ENCODE measurements around the gene WNT5A. TPM values are rescaled to one million over a fixed set of nuclear protein-coding genes. Genes with fewer than 3 reads are reported as not detected.

The WNT5A gene
- total RNA-seq, 1 donor from 2014 or later = 0.07 TPM

GRCh38 chr3:55446850-55447249 is 40.3 kb downstream of the WNT5A start:
- DNase-seq (ENCODE audit: low read depth, low spot score) = no peak

GRCh38 chr3:55445551-55445950 is 41.6 kb downstream of the WNT5A start:
- DNase-seq (ENCODE audit: low read depth, low spot score) = no peak

GRCh38 chr3:55443346-55443745 is 43.8 kb downstream of the WNT5A start:
- DNase-seq (ENCODE audit: low read depth, low spot score) = no peak

- DNase-seq (ENCODE audit: low read depth, low spot score) = no peak
Measured at GRCh38 chr3:55442861-55443260, 44.2 kb downstream of the WNT5A start.

- no peak for DNase-seq (ENCODE audit: low read depth, low spot score)
Measured at GRCh38 chr3:55441499-55441898, 45.6 kb downstream of the WNT5A start.

- no peak for DNase-seq (ENCODE audit: low read depth, low spot score)
Measured at GRCh38 chr3:55440104-55440708, 46.9 kb downstream of the WNT5A start.

- no peak for DNase-seq (ENCODE audit: low read depth, low spot score)
Measured at GRCh38 chr3:55439657-55440056, 47.4 kb downstream of the WNT5A start.

GRCh38 chr3:55436644-55437043 is 50.5 kb downstream of the WNT5A start:
- DNase-seq (ENCODE audit: low read depth, low spot score) = no peak

GRCh38 chr3:55435491-55435890 is 51.6 kb downstream of the WNT5A start:
- no peak for DNase-seq (ENCODE audit: low read depth, low spot score)

- no peak for DNase-seq (ENCODE audit: low read depth, low spot score)
Measured at GRCh38 chr3:55434789-55435188, 52.3 kb downstream of the WNT5A start.

GRCh38 chr3:55431041-55431440 is 56.1 kb downstream of the WNT5A start:
- no peak for DNase-seq (ENCODE audit: low read depth, low spot score)

- DNase-seq (ENCODE audit: low read depth, low spot score) = no peak
Measured at GRCh38 chr3:55427739-55428138, 59.4 kb downstream of the WNT5A start.

GRCh38 chr3:55426486-55426885 is 60.6 kb downstream of the WNT5A start:
- no peak for DNase-seq (ENCODE audit: low read depth, low spot score)

- no peak for DNase-seq (ENCODE audit: low read depth, low spot score)
Measured at GRCh38 chr3:55423782-55424181, 63.3 kb downstream of the WNT5A start.

GRCh38 chr3:55417211-55417610 is 69.9 kb downstream of the WNT5A start:
- no peak for DNase-seq (ENCODE audit: low read depth, low spot score)

- DNase-seq (ENCODE audit: low read depth, low spot score) = no peak
Measured at GRCh38 chr3:55416331-55416821, 70.7 kb downstream of the WNT5A start.
